Testis (tissue), 3 donors: ENCODE data around the gene KIF26A. TPM values are rescaled to one million over a fixed set of nuclear protein-coding genes. Genes with fewer than 3 reads are reported as not detected.

Source experiments
- DNase-seq: peaks from one replicate; pipeline ENCODE4 v3.0.0-alpha.2; 2019
- H3K27ac ChIP-seq, 2 donors: fragments of 200-600 bp; sonication (generic); one replicate each; pipeline ENCODE4 v1.5.1; 2019
- H3K27me3 ChIP-seq: fragments of 200-600 bp; sonication (generic); one replicate; pipeline ENCODE4 v1.5.1; 2019
- H3K36me3 ChIP-seq: fragments of 200-600 bp; sonication (generic); one replicate; pipeline ENCODE4 v1.5.1; 2017; ENCODE audit warnings: low read depth; ENCODE audit errors: missing control alignments
- H3K4me1 ChIP-seq: fragments of 200-600 bp; sonication (generic); one replicate; pipeline ENCODE4 v1.5.1; 2019
- H3K4me3 ChIP-seq, 2 donors: fragments of 200-600 bp; sonication (generic); one replicate each; pipeline ENCODE4 v1.5.1; 2017 to 2019
- H3K9me3 ChIP-seq: fragments of 200-600 bp; sonication (generic); one replicate; pipeline ENCODE4 v1.5.1; 2017
- POLR2A ChIP-seq: fragments of 450-650 bp; IDR thresholded peaks from one replicate; pipeline ENCODE4 v1.6.1; 2017; ENCODE audit warnings: antibody characterized with exemption, mild to moderate bottlenecking, moderate library complexity
- WGBS, 2 donors: methylation state at CpG; one replicate each; pipeline ENCODE4 v1.1.5; 2018; 5-methylcytosine and 5-hydroxymethylcytosine counted together
- intact Hi-C: fragments of 100-400 bp; cut with DNase I; formaldehyde crosslinking; loops from one replicate; pipeline ENCODE4 v1.15.1; 2023; ENCODE audit warnings: low total_unique reads
- polyA plus RNA-seq: library from polyadenylated mRNA; stranded (reverse); fragments of 350-450 nt; fragmentation: Illumina TruSeq; extraction: RNeasy Lipid Tissue Mini Kit (QIAGEN cat#74804); gene quantifications from one replicate; pipeline ENCODE4 v1.2.3, GENCODE V29; 2014; ENCODE audit warnings: low read depth, low replicate concordance; ENCODE audit not compliant: insufficient read depth
- total RNA-seq, 2 donors: library from RNA; depleted of rRNA; stranded (reverse); fragments of >200 nt; gene quantifications; one replicate each; pipeline ENCODE4 v1.2.3, GENCODE V29; 2016
- TF ChIP-seq, protein P1 (sequence below), 3 experiments: fragments of 450-650 bp in 2 of 3; fragments of 200-600 bp in 1 of 3; sonication (generic) in 1 of 3; IDR thresholded peaks; one replicate each; pipeline ENCODE4 v1.5.1; 2016 to 2019; ENCODE audit warnings: antibody characterized with exemption in 3 of 3, mild to moderate bottlenecking in 2 of 3, moderate library complexity in 1 of 3

The KIF26A gene
- total and polyA plus RNA-seq, 3 donors from 2014 or later, result 5.6 to 21.2 (median 18.3) TPM

DNA sequence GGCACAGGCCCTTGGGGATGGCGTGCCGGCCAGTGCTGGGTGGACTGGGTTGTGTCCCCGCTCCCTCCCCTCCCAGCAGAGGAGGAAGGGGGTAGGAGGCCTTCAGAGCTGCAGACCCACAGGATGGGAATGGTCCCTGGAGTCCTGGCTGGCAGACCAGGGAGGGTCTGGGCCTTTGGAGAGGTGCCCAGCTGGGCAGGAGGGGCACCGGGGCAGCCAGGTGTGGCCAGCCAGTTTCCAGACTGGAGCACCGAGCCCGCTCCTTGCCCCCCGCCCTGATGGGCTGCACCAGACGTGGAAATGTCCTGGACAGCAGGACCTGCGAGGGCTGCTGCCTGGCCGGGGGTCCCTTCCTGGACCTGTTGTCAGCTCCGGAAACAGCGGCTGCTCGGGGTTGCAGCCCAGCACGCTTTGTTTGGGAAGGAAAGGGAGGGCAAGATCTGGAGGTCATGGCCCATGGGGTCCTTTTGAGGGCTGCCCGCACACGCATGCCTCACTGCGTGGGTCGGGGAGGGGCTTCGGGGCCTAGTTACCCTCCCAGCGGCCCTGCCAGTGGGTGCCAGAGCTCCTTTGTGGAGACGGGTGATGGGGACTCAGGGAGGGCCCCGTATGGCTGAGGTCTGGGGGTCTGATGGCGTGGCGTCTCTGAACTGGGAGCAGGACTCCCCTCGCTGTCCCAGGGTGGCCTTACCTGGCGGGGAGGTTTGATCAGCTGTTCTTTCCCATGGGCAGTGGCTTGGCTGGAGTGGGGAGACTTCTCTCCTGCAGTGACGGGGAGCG lies 9.1 kb downstream of the KIF26A start:
- no peak for DNase-seq
- 86 to 89% methylated on average over 4 to 28 of the region's 28 CpGs for WGBS, 2 donors
- Histone ChIP-seq H3K4me3 (no peak overlapping the region), H3K27me3 (no peaks in the 10 kb centered on the region), H3K9me3 (no peaks in the 10 kb centered on the region), H3K4me1 (no peaks in the 10 kb centered on the region), H3K36me3 (no peaks in the 10 kb centered on the region), H3K27ac (no peak overlapping the region)
- intact Hi-C loops, result loop anchor here (10.0 kb wide), 1 partner anchor 487 kb away; no protein-coding TSS in a partner anchor
- no peak for TF ChIP-seq POLR2A
- TF ChIP-seq, protein P1, sequence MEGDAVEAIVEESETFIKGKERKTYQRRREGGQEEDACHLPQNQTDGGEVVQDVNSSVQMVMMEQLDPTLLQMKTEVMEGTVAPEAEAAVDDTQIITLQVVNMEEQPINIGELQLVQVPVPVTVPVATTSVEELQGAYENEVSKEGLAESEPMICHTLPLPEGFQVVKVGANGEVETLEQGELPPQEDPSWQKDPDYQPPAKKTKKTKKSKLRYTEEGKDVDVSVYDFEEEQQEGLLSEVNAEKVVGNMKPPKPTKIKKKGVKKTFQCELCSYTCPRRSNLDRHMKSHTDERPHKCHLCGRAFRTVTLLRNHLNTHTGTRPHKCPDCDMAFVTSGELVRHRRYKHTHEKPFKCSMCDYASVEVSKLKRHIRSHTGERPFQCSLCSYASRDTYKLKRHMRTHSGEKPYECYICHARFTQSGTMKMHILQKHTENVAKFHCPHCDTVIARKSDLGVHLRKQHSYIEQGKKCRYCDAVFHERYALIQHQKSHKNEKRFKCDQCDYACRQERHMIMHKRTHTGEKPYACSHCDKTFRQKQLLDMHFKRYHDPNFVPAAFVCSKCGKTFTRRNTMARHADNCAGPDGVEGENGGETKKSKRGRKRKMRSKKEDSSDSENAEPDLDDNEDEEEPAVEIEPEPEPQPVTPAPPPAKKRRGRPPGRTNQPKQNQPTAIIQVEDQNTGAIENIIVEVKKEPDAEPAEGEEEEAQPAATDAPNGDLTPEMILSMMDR (IDR thresholded peaks at IDR 0.05), result no peak

GRCh38 chr14:104148433-104149277 lies 10.3 kb downstream of the KIF26A start:
- intact Hi-C loops, result loop anchor here (10.0 kb wide), 1 partner anchor 486 kb away; no protein-coding TSS in a partner anchor
- WGBS, 2 donors, result 71 to 87% methylated on average over 3 to 17 of the region's 22 CpGs
- H3K36me3 ChIP-seq, result no peaks in the 10 kb centered on the region
- no peak for DNase-seq
- H3K27me3 ChIP-seq, result no peaks in the 10 kb centered on the region
- H3K4me3 ChIP-seq, result no peak overlapping the region
- TF ChIP-seq, protein P1 (IDR thresholded peaks at IDR 0.05), result no peak
- no peak for TF ChIP-seq POLR2A
- no peaks in the 10 kb centered on the region for H3K4me1 ChIP-seq
- no peak overlapping the region for H3K27ac ChIP-seq
- H3K9me3 ChIP-seq, result no peaks in the 10 kb centered on the region

- intact Hi-C loops, result loop anchor here (10.0 kb wide), 1 partner anchor 486 kb away; no protein-coding TSS in a partner anchor
- TF ChIP-seq, protein P1 (IDR thresholded peaks at IDR 0.05), result no peak
- no peak for TF ChIP-seq POLR2A
- no peak overlapping the region for H3K27ac ChIP-seq
- 86 to 91% methylated on average over 9 to 11 of the region's 11 CpGs for WGBS, 2 donors
- no peaks in the 10 kb centered on the region for H3K27me3 ChIP-seq
- H3K4me3 ChIP-seq, result no peak overlapping the region
- no peak for DNase-seq
- no peaks in the 10 kb centered on the region for H3K9me3 ChIP-seq
- no peaks in the 10 kb centered on the region for H3K36me3 ChIP-seq
- no peaks in the 10 kb centered on the region for H3K4me1 ChIP-seq
Measured at GRCh38 chr14:104149278-104149595, 10.8 kb downstream of the KIF26A start.

DNA sequence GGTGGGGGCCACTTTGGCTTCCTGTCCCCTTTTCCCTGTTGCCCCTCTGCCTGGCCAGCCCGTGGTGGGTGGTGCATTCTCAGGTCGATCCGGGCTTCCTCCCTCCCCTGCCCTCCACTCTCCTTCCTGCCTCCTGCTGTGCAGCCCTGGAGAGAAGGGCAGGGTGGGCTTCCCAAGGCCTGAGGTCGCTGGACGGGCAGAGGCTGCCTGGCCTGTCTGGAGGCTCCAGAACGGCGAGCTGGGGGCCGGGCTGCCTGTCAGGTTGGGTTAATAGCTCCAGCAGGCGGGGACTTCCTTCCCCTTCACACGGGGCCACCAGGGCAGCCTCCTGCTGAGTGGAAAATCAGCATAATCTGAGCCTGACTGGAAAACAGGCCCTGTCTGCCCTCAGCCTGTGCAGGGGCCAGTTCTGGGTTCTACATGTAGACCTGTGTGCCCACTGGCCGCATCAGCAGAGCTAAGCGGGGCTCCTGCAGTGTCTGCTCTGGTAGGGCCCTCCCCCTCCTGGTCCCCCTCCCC lies 11.3 kb downstream of the KIF26A start:
- Histone ChIP-seq H3K9me3 (no peaks in the 10 kb centered on the region), H3K27ac (no peak overlapping the region)
- no peak for DNase-seq

More for the DNA sequence above, 11.3 kb downstream of the KIF26A start:
- intact Hi-C loops, result loop anchor here (10.0 kb wide), 1 partner anchor 485 kb away; no protein-coding TSS in a partner anchor
- Histone ChIP-seq H3K4me1 (no peaks in the 10 kb centered on the region), H3K36me3 (no peaks in the 10 kb centered on the region), H3K4me3 (no peak overlapping the region), H3K27me3 (no peaks in the 10 kb centered on the region)
- TF ChIP-seq, protein P1 (IDR thresholded peaks at IDR 0.05), result no peak
- no peak for TF ChIP-seq POLR2A
- 64 to 67% methylated on average over 5 to 12 of the region's 12 CpGs for WGBS, 2 donors
